Mesenchymal stem cell (in vitro differentiated cells and primary cell): ENCODE measurements around the gene AGAP4.
"Not testable (repeated sequence)": the region's sequence is repeated elsewhere in the genome, so short reads cannot be mapped to it uniquely, and the experiment has no call there.

Experiments
- DNase-seq: peaks from one replicate; pipeline ENCODE4 v3.0.0-alpha.2; 2013
- H2AFZ ChIP-seq: one replicate; pipeline ENCODE4 v1.6.1; 2013; ENCODE audit warnings: low read depth, mild to moderate bottlenecking, control low read depth, inconsistent platforms, low read length, moderate library complexity
- H2AK5ac ChIP-seq: 2 replicates; pipeline ENCODE4 v1.6.1; 2013; ENCODE audit warnings: low read length, moderate library complexity, mild to moderate bottlenecking, inconsistent platforms; ENCODE audit not compliant: severe bottlenecking
- H2BK120ac ChIP-seq: one replicate; pipeline ENCODE4 v1.6.1; 2013; ENCODE audit warnings: low read depth, mild to moderate bottlenecking, inconsistent platforms, low read length, moderate library complexity
- H2BK12ac ChIP-seq, 2 experiments: one replicate each; pipeline ENCODE4 v1.6.1; 2013; ENCODE audit warnings: inconsistent platforms in 2 of 2, low read length in 2 of 2, mild to moderate bottlenecking in 2 of 2, moderate library complexity in 2 of 2, control low read depth in 1 of 2
- H2BK15ac ChIP-seq: one replicate; pipeline ENCODE4 v1.6.1; 2013; ENCODE audit warnings: mild to moderate bottlenecking, low read depth, inconsistent platforms; ENCODE audit not compliant: poor library complexity, severe bottlenecking
- H2BK5ac ChIP-seq: 2 replicates; pipeline ENCODE4 v1.6.1; 2013; ENCODE audit warnings: low read depth, mild to moderate bottlenecking, low read length, control low read depth, inconsistent platforms; ENCODE audit not compliant: poor library complexity, severe bottlenecking
- H3K14ac ChIP-seq, 2 experiments: one replicate each; pipeline ENCODE4 v1.6.1; 2013; ENCODE audit warnings: inconsistent platforms in 2 of 2, low read length in 2 of 2, control low read depth in 1 of 2, mild to moderate bottlenecking in 1 of 2, moderate library complexity in 1 of 2
- H3K18ac ChIP-seq, 2 experiments: one replicate each; pipeline ENCODE4 v1.6.1; 2013; ENCODE audit warnings: inconsistent platforms in 2 of 2, low read length in 2 of 2, control low read depth in 1 of 2, low read depth in 1 of 2, mild to moderate bottlenecking in 1 of 2
- H3K23ac ChIP-seq, 2 experiments: one replicate each; pipeline ENCODE4 v1.6.1; 2013; ENCODE audit warnings: inconsistent platforms in 2 of 2, low read length in 2 of 2, mild to moderate bottlenecking in 2 of 2, moderate library complexity in 2 of 2, control low read depth in 1 of 2
- H3K27ac ChIP-seq: 2 replicates; pipeline ENCODE4 v1.5.1; 2013; ENCODE audit warnings: mild to moderate bottlenecking, moderate library complexity, low read length, control low read depth, inconsistent platforms; ENCODE audit not compliant: poor library complexity, severe bottlenecking
- H3K27me3 ChIP-seq, 2 experiments: 2 replicates each; pipeline versions ENCODE4 v1.6.1 to v1.7.0; 2013; ENCODE audit warnings: low read length in 2 of 2, mild to moderate bottlenecking in 2 of 2, moderate library complexity in 2 of 2, control low read depth in 1 of 2, inconsistent platforms in 1 of 2; ENCODE audit not compliant: control insufficient read depth in 1 of 2, insufficient read depth in 1 of 2
- H3K36me3 ChIP-seq, 2 experiments: 2 replicates each; pipeline versions ENCODE4 v1.6.1 to v1.7.0; 2013; ENCODE audit warnings: low read length in 2 of 2, control low read depth in 1 of 2, inconsistent platforms in 1 of 2, low read depth in 1 of 2, mild to moderate bottlenecking in 1 of 2; ENCODE audit not compliant: insufficient read depth in 2 of 2, control insufficient read depth in 1 of 2
- H3K4ac ChIP-seq, 2 experiments: one replicate each; pipeline ENCODE4 v1.6.1; 2013; ENCODE audit warnings: inconsistent platforms in 2 of 2, low read length in 2 of 2, mild to moderate bottlenecking in 2 of 2, moderate library complexity in 2 of 2, control low read depth in 1 of 2, low read depth in 1 of 2
- H3K4me1 ChIP-seq: 2 replicates; pipeline ENCODE4 v1.6.1; 2013; ENCODE audit warnings: low read depth, low read length, control low read depth; ENCODE audit not compliant: control insufficient read depth, insufficient read depth
- H3K4me2 ChIP-seq: 2 replicates; pipeline ENCODE4 v1.6.1; 2013; ENCODE audit warnings: low read length, mild to moderate bottlenecking, inconsistent platforms; ENCODE audit not compliant: poor library complexity, severe bottlenecking
- H3K4me3 ChIP-seq, 2 experiments: 2 replicates each; pipeline versions ENCODE4 v1.5.1 to v1.7.0; 2013; ENCODE audit warnings: low read length in 2 of 2, mild to moderate bottlenecking in 2 of 2, control low read depth in 1 of 2, low read depth in 1 of 2; ENCODE audit not compliant: insufficient read depth in 1 of 2
- H3K79me1 ChIP-seq: replicated peaks from 2 replicates; pipeline ENCODE4 v1.6.1; 2013; ENCODE audit warnings: mild to moderate bottlenecking, control low read depth, low read length, inconsistent platforms; ENCODE audit not compliant: poor library complexity, severe bottlenecking
- H3K9ac ChIP-seq: 2 replicates; pipeline ENCODE4 v1.7.0; 2013; ENCODE audit warnings: mild to moderate bottlenecking, low read length, moderate library complexity
- H3K9me3 ChIP-seq: 2 replicates; pipeline ENCODE4 v1.7.0; 2013; ENCODE audit warnings: mild to moderate bottlenecking, low read length; ENCODE audit not compliant: control insufficient read depth
- H4K8ac ChIP-seq: one replicate; pipeline ENCODE4 v1.6.1; 2013; ENCODE audit warnings: inconsistent platforms, mild to moderate bottlenecking, low read length, moderate library complexity
- H4K91ac ChIP-seq: one replicate; pipeline ENCODE4 v1.6.1; 2013; ENCODE audit warnings: mild to moderate bottlenecking, low read length, inconsistent platforms
- WGBS: methylation state at CpG from one replicate; pipeline ENCODE4 v1.1.7; 2013; ENCODE audit warnings: mixed read lengths; 5-methylcytosine and 5-hydroxymethylcytosine counted together

The AGAP4 gene

GRCh38 chr10:45865404-45865803 lies 18.1 kb upstream of the AGAP4 start:
- H2BK5ac ChIP-seq, H3K9me3 ChIP-seq, H3K18ac ChIP-seq, H3K23ac ChIP-seq, H3K4me3 ChIP-seq, H3K4me1 ChIP-seq, H3K36me3 ChIP-seq, H3K9ac ChIP-seq, H3K4ac ChIP-seq, H3K27me3 ChIP-seq, H3K27ac ChIP-seq, H4K8ac ChIP-seq, H3K4me2 ChIP-seq, DNase-seq, H4K91ac ChIP-seq, H2BK120ac ChIP-seq, H2AFZ ChIP-seq, H2BK15ac ChIP-seq, H3K79me1 ChIP-seq, H2AK5ac ChIP-seq, H2BK12ac ChIP-seq, H3K14ac ChIP-seq: not testable (repeated sequence)
- WGBS, result 100% methylated on average over 23 of the region's 33 CpGs

GRCh38 chr10:45864264-45864663 lies 17.0 kb upstream of the AGAP4 start:
- not testable (repeated sequence) for H2BK12ac ChIP-seq, H3K9ac ChIP-seq, H3K4me1 ChIP-seq, DNase-seq, H2AK5ac ChIP-seq, H2BK15ac ChIP-seq, H2BK5ac ChIP-seq, H3K9me3 ChIP-seq, H2AFZ ChIP-seq, H3K79me1 ChIP-seq, H3K27me3 ChIP-seq, H3K18ac ChIP-seq, H2BK120ac ChIP-seq, H3K4ac ChIP-seq, H3K4me3 ChIP-seq, H3K23ac ChIP-seq, H4K8ac ChIP-seq, H4K91ac ChIP-seq, H3K36me3 ChIP-seq, H3K27ac ChIP-seq, H3K4me2 ChIP-seq, H3K14ac ChIP-seq
- no CpG with 5 or more reads among the region's 3 CpGs for WGBS

GRCh38 chr10:45863632-45864031 lies 16.3 kb upstream of the AGAP4 start:
- not testable (repeated sequence) for H3K23ac ChIP-seq, H3K4me2 ChIP-seq, H3K4me3 ChIP-seq, H3K9ac ChIP-seq, H3K4me1 ChIP-seq, H3K36me3 ChIP-seq, H3K79me1 ChIP-seq, H3K9me3 ChIP-seq, H4K91ac ChIP-seq, H2BK5ac ChIP-seq, H2AFZ ChIP-seq, DNase-seq, H3K27me3 ChIP-seq, H2BK15ac ChIP-seq, H4K8ac ChIP-seq, H3K27ac ChIP-seq, H3K18ac ChIP-seq, H2AK5ac ChIP-seq, H2BK120ac ChIP-seq, H2BK12ac ChIP-seq, H3K4ac ChIP-seq, H3K14ac ChIP-seq
- no CpG with 5 or more reads among the region's 2 CpGs for WGBS

- not testable (repeated sequence) for H3K9ac ChIP-seq, H2BK12ac ChIP-seq, H2AK5ac ChIP-seq, H3K14ac ChIP-seq, H3K9me3 ChIP-seq, H3K27me3 ChIP-seq, H3K79me1 ChIP-seq, H2BK5ac ChIP-seq, H3K4ac ChIP-seq, H3K36me3 ChIP-seq, H3K23ac ChIP-seq, H2BK120ac ChIP-seq, H2BK15ac ChIP-seq, H3K4me1 ChIP-seq, H3K18ac ChIP-seq, H2AFZ ChIP-seq, H3K4me3 ChIP-seq, H4K8ac ChIP-seq, H3K4me2 ChIP-seq, DNase-seq, H3K27ac ChIP-seq, H4K91ac ChIP-seq
- 98% methylated on average over 4 of the region's 4 CpGs for WGBS
These were observed 10.6 kb upstream of the AGAP4 start for GRCh38 chr10:45857931-45858330.
